Testis (tissue), 3 donors: ENCODE results near the gene TACC2. TPM values are rescaled to one million over a fixed set of nuclear protein-coding genes. Genes with fewer than 3 reads are reported as not detected.
A peak's percentile ranks its signal among the peaks of the same experiment; 100 is the strongest.

Source experiments
- DNase-seq: peaks from one replicate; pipeline ENCODE4 v3.0.0-alpha.2; 2019
- H3K27ac ChIP-seq, 2 donors: fragments of 200-600 bp; sonication (generic); one replicate each; pipeline ENCODE4 v1.5.1; 2019
- H3K27me3 ChIP-seq: fragments of 200-600 bp; sonication (generic); one replicate; pipeline ENCODE4 v1.5.1; 2019
- H3K36me3 ChIP-seq: fragments of 200-600 bp; sonication (generic); one replicate; pipeline ENCODE4 v1.5.1; 2017; ENCODE audit warnings: low read depth; ENCODE audit errors: missing control alignments
- H3K4me1 ChIP-seq: fragments of 200-600 bp; sonication (generic); one replicate; pipeline ENCODE4 v1.5.1; 2019
- H3K4me3 ChIP-seq, 2 donors: fragments of 200-600 bp; sonication (generic); one replicate each; pipeline ENCODE4 v1.5.1; 2017 to 2019
- H3K9me3 ChIP-seq: fragments of 200-600 bp; sonication (generic); one replicate; pipeline ENCODE4 v1.5.1; 2017
- POLR2A ChIP-seq: fragments of 450-650 bp; IDR thresholded peaks from one replicate; pipeline ENCODE4 v1.6.1; 2017; ENCODE audit warnings: antibody characterized with exemption, mild to moderate bottlenecking, moderate library complexity
- WGBS, 2 donors: methylation state at CpG; one replicate each; pipeline ENCODE4 v1.1.5; 2018; 5-methylcytosine and 5-hydroxymethylcytosine counted together
- intact Hi-C: fragments of 100-400 bp; cut with DNase I; formaldehyde crosslinking; loops from one replicate; pipeline ENCODE4 v1.15.1; 2023; ENCODE audit warnings: low total_unique reads
- polyA plus RNA-seq: library from polyadenylated mRNA; stranded (reverse); fragments of 350-450 nt; fragmentation: Illumina TruSeq; extraction: RNeasy Lipid Tissue Mini Kit (QIAGEN cat#74804); gene quantifications from one replicate; pipeline ENCODE4 v1.2.3, GENCODE V29; 2014; ENCODE audit warnings: low read depth, low replicate concordance; ENCODE audit not compliant: insufficient read depth
- total RNA-seq, 2 donors: library from RNA; depleted of rRNA; stranded (reverse); fragments of >200 nt; gene quantifications; one replicate each; pipeline ENCODE4 v1.2.3, GENCODE V29; 2016
- TF ChIP-seq, protein P1 (sequence below), 3 experiments: fragments of 450-650 bp in 2 of 3; fragments of 200-600 bp in 1 of 3; sonication (generic) in 1 of 3; IDR thresholded peaks; one replicate each; pipeline ENCODE4 v1.5.1; 2016 to 2019; ENCODE audit warnings: antibody characterized with exemption in 3 of 3, mild to moderate bottlenecking in 2 of 3, moderate library complexity in 1 of 3

TACC2 gene
- total and polyA plus RNA-seq, 3 donors from 2014 or later, result 18.0 to 24.2 (median 21.3) TPM

GRCh38 chr10:122141821-122142640 lies 153.1 kb downstream of the TACC2 start:
- no peaks in the 10 kb centered on the region for H3K27me3 ChIP-seq
- H3K9me3 ChIP-seq, result no peaks in the 10 kb centered on the region
- 69 to 80% methylated on average over 8 to 15 of the region's 15 CpGs for WGBS, 2 donors
- H3K36me3 ChIP-seq, result no peaks in the 10 kb centered on the region
- H3K4me3 ChIP-seq, result no peak overlapping the region
- no peak overlapping the region for H3K27ac ChIP-seq
- DNase-seq, result no peak
- H3K4me1 ChIP-seq, result peaks cover 15% of the 10 kb centered on the region
- intact Hi-C loops, result no loop called here
- TF ChIP-seq, protein P1, sequence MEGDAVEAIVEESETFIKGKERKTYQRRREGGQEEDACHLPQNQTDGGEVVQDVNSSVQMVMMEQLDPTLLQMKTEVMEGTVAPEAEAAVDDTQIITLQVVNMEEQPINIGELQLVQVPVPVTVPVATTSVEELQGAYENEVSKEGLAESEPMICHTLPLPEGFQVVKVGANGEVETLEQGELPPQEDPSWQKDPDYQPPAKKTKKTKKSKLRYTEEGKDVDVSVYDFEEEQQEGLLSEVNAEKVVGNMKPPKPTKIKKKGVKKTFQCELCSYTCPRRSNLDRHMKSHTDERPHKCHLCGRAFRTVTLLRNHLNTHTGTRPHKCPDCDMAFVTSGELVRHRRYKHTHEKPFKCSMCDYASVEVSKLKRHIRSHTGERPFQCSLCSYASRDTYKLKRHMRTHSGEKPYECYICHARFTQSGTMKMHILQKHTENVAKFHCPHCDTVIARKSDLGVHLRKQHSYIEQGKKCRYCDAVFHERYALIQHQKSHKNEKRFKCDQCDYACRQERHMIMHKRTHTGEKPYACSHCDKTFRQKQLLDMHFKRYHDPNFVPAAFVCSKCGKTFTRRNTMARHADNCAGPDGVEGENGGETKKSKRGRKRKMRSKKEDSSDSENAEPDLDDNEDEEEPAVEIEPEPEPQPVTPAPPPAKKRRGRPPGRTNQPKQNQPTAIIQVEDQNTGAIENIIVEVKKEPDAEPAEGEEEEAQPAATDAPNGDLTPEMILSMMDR (IDR thresholded peaks at IDR 0.05), result no peak
- no peak for TF ChIP-seq POLR2A

GRCh38 chr10:122142641-122143237 lies 153.8 kb downstream of the TACC2 start:
- Histone ChIP-seq H3K4me3 (no peak overlapping the region), H3K36me3 (no peaks in the 10 kb centered on the region), H3K4me1 (peaks cover 15% of the 10 kb centered on the region), H3K9me3 (no peaks in the 10 kb centered on the region), H3K27ac (no peak overlapping the region), H3K27me3 (no peaks in the 10 kb centered on the region)
- 67 to 69% methylated on average over 11 to 14 of the region's 14 CpGs for WGBS, 2 donors
- intact Hi-C loops, result no loop called here
- peak; percentile 55 for DNase-seq
- TF ChIP-seq POLR2A, result no peak
- TF ChIP-seq, protein P1 (IDR thresholded peaks at IDR 0.05), result peak; percentile 43 to 80 (median 59)

- TF ChIP-seq, protein P1 (IDR thresholded peaks at IDR 0.05), result no peak
- TF ChIP-seq POLR2A, result no peak
- DNase-seq, result no peak
- no peak overlapping the region for H3K4me3 ChIP-seq
- peaks cover 15% of the 10 kb centered on the region for H3K4me1 ChIP-seq
- H3K27ac ChIP-seq, result no peak overlapping the region
- WGBS, 2 donors, result 84 to 89% methylated on average over 11 to 14 of the region's 14 CpGs
- H3K9me3 ChIP-seq, result no peaks in the 10 kb centered on the region
- no peaks in the 10 kb centered on the region for H3K36me3 ChIP-seq
- H3K27me3 ChIP-seq, result no peaks in the 10 kb centered on the region
- intact Hi-C loops, result no loop called here
These were observed 154.4 kb downstream of the TACC2 start for GRCh38 chr10:122143238-122143841.

- 56 to 69% methylated on average over 2 of the region's 2 CpGs for WGBS, 2 donors
- H3K9me3 ChIP-seq, result no peaks in the 10 kb centered on the region
- DNase-seq, result no peak
- H3K27ac ChIP-seq, result no peak overlapping the region
- no peaks in the 10 kb centered on the region for H3K27me3 ChIP-seq
- H3K4me1 ChIP-seq, result peaks cover 15% of the 10 kb centered on the region
- TF ChIP-seq, protein P1 (IDR thresholded peaks at IDR 0.05), result no peak
- no peaks in the 10 kb centered on the region for H3K36me3 ChIP-seq
- H3K4me3 ChIP-seq, result no peak overlapping the region
- intact Hi-C loops, result no loop called here
These were observed 155.2 kb downstream of the TACC2 start for GRCh38 chr10:122144199-122144598.
